Right ventricle myocardium superior (tissue), 1 donor: ENCODE results near the gene NAA40. TPM values are rescaled to one million over a fixed set of nuclear protein-coding genes. Genes with fewer than 3 reads are reported as not detected.

Experiments
- ATAC-seq: fragments of 200-7000 bp; cut with Tn5 transposase; one replicate; pipeline ENCODE4 v1.9.1; 2020; ENCODE audit warnings: mild to moderate bottlenecking; ENCODE audit not compliant: poor library complexity
- DNase-seq: peaks from one replicate; pipeline ENCODE4 v3.0.0-alpha.2; 2020
- intact Hi-C: fragments of 100-400 bp; cut with DNase I; formaldehyde crosslinking; loops from one replicate; pipeline ENCODE4 v1.11.2; 2022
- long read RNA-seq: library from polyadenylated mRNA; unstranded; transcript quantifications from one replicate; pipeline ENCODE4 v2.0.0, GENCODE V29; 2021
- total RNA-seq: library from RNA; stranded (reverse); fragmentation: NEBNext Ultra II Directional; extraction: Animal tissue kit (Norgen Biotek cat#: 25700); gene quantifications from one replicate; pipeline ENCODE4 v1.2.1, GENCODE V29; 2021
- donor health status: DM: no; HTN: yes; CAD: no; lungs with severe emphysema.

Gene NAA40
- 20.9 TPM for total RNA-seq
- long read RNA-seq, full-length matches to known transcripts: 27 of 37 reads
- long read RNA-seq, partial matches to known transcripts: 1 of 37 reads
- long read RNA-seq, other reads (novel, unspliced or antisense): 9 of 37 reads

DNA sequence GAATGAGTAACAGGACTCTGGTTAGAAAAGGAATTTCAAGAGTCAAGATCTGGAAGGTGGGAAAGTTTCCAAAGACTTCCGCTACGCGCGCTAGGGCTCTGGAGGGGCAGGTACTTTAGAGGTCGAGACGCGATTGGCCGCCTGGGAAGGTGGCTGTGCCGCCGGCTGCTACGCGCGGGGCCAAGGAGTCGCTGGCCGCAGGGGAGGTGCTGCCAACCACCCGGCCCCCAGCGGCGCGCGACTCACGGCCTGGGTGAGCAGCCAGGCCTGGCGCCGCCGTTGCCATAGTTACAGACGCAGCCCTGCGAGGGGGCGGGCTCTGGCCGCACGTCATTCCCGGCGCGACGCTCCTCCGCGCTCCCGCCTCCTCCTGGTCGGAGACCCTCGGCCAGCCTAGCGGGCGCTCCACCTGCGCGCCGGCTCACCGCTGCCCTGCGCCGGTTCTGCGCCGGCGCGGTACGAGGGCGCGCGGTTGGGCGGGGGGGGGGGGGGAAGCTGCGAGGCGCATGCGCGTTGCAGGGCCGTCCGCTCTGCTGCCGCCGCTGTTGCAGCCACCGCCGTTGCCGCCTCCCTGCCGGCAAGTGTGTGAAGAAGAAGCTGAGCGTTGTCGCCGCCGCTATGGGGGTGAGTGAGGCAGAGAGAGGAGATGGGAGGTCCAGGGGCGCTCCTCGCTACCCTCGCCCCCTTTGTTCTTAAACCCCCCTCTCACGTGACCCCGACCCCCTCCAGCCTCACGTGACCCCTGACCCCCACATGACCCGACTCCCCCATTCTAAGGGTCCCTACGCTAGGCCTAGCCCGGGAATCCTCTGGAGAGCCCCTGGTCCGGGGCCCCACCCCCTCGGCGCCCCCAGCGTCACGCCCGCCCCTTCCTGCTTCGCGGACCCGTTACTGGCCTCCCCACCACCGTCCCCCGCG, at the start of gene NAA40:
Gene NAA40 (plus strand): TSS at position 524 of the 918 bp plus-strand sequence. CDS start 95 bp downstream, at position 619.
- peak; percentile 93 for DNase-seq
- peak; percentile 96 for ATAC-seq
- intact Hi-C loops: loop anchor here (2.0 kb wide), 1 partner anchor 20 kb away; no protein-coding TSS in a partner anchor

DNA sequence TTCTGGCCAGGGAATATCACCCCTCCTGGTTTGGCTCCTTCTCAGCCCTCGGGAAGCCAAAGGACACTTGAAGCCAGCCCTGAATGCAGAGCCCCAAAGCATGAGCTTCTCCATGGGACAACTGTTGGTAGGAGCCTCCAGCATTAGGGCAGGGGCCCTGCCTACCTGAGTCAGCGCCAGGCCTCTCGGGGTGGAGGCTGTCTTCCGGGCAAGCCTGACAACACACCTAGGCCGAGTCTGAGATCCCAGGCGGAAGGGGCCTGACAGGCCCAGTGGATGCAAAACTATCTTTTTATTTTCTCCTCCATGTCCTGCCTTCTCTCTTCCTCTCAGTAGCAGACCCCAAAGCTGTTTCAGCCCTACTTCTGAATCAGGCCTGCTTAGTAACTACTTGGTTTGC, 49.5 kb upstream of the NAA40 start:
- intact Hi-C loops: no loop called here
- ATAC-seq: no peak
- DNase-seq: peak; percentile 34

DNA sequence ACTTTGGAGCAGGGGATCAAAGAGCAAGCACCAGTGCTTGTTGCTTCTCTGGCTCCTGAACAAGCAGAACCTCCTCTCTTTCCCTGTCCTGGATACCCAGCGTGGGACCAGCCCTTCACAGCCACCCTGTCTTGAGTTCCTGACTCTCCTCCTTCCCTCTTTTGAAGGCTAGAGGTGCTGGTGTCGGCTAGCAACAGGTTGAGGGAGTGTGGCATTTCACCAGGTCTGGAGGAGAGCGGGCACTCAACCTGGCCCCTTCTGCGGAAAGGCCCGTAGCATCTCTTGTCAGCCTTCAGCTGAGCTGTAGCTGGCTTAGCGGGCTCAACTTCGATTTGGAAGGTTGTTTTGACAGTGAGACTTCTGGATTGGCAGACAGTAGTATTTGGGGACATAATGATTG, 48.4 kb upstream of the NAA40 start:
- intact Hi-C loops: no loop called here
- ATAC-seq: no peak
- DNase-seq: no peak

DNA sequence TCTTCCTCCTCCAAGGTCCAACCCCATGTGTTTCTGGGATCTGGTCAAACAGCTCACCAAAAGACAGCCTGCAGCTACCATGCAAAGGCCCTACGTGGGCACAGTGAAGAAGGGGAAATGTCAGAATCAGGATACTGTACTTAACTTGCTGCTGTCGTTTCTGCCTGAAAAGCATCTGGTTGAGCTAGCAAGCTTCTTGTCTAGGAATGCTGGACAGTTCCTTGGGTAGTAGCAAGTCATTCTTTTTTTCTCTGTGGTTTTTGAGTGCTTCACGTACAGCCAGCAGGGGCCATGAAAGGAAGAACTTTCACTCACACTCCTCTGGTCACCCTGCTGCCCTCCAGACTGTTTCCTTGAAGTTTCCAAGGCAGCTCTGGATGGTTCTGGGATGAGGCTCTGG, 46.6 kb upstream of the NAA40 start:
- DNase-seq (no peak), ATAC-seq (no peak)
- intact Hi-C loops: no loop called here

DNA sequence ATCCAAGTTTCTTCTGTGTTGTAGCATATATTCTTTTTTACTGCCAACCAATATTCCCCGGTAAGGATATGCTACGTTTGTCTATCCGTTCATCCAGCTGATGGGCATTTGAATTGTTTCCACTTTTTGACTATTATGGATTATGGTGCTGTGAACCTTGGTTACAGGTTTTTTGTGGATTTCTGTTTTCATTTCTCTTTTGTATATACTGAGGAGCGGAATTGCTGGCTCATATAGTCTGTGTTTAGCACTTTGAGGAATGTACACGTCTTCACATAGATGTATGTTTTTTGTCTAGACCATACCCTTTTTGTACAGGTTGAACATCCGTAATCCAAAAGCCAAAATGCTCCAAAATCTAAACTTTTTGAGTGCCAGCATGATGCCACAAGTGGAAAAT, 45.4 kb upstream of the NAA40 start:
- intact Hi-C loops: no loop called here
- no peak for ATAC-seq

DNA sequence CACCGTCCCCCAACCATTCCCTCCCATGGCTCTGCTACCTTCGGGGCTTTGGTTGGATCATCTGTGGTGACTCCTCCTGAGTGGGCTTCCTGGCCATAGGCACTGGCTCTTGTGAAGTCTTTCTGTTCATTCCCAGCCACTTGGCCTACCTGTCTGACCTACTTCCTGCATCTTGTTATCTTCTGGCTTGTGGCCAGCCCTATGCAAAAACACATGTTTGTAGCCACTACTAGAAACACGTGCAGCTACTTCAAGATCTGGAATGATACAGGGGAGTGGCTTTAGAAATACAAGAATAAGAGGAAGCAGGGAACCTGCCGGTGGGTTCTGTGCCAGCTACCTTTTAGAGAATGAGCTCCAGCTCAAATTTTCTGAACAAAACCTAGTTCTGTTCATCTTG, 42.7 kb upstream of the NAA40 start:
- ATAC-seq: no peak
- intact Hi-C loops: no loop called here
- DNase-seq: no peak

More for the DNA sequence above, 45.4 kb upstream of the NAA40 start:
- no peak for DNase-seq

DNA sequence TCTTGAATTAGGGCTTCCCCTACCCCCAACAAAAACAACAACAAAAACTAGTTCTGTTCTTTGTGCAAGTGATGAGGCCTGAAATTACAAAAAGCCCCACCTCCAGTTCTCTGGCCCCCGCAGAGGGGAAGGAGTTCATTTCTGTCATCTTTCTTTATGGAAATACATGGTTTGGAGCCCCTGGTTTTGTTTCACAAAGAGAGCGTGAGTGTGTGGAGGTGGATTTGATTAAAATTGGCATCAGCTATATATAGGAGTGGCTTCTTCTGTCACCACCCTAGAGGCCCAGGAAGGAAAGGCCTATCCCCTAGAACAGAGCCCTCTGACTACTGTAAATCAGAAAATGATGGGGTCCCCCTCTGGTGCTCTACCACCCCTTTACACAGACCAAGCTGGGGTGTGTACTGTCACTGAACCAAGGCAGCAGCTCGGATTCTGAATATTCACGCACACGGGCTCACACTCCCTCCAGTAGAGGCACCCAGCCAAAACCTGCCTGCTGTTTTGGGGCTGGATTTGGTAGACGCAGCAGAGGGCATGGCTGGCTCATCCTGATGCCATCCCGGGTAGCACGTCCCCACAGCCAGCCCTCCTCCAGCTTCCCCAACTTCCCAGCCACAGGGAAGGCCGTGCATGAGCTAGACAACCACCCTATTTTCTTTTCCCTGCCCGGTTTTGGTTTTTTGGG, 41.2 kb upstream of the NAA40 start:
- peak; percentile 42 for ATAC-seq
- DNase-seq: peak; percentile 37
- intact Hi-C loops: no loop called here

DNA sequence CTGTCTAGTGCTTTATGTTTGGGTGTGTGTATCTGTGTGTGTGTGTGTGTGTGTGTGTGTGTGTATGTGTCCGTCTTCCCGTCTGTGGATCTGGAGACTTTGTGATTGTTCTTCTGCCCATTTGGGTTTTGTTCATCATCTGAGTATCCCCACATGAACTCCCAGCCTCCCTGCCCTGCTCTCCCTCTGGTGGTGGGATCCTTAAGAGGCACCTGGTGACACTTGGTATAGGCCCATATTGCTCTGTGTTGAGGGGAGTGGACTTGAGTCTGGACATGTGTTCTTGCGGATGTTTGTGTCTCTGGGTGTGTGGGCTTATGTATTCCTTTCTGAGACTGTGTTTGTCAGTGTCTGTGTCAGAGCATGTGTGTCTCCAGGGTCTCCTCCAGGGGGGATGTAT, 37.1 kb upstream of the NAA40 start:
- intact Hi-C loops: no loop called here
- no peak for DNase-seq
- ATAC-seq: no peak

DNA sequence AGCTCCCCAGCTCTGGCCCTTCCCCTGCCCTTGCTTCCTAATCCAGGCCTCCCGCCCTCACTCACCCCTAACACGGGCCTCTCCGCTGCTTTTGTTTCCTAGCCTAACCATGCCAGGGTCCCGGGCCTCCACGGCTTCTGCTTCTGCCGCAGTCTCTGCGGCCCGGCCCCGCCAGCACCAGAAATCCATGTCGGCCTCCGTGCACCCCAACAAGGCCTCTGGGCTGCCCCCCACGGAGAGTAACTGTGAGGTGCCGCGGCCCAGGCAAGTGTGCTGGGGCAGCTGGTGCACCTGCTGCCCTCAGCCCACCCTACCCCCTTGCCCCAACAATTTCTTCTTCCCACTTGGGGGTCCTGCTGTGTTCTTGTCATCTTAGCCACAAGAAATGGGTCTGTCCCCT, 34.9 kb upstream of the NAA40 start:
- DNase-seq: no peak
- intact Hi-C loops: no loop called here
- no peak for ATAC-seq

DNA sequence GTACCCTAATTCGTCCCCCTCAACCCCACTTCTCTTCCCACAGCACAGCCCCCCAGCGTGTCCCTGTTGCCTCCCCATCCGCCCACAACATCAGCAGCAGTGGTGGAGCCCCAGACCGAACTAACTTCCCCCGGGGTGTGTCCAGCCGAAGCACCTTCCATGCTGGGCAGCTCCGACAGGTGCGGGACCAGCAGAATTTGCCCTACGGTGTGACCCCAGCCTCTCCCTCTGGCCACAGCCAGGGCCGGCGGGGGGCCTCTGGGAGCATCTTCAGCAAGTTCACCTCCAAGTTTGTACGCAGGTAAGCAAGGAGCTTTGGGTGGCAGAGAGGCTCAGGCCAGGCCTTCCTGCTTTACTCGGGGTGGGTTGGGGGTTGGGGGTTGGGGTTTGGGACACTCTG, 34.1 kb upstream of the NAA40 start:
- DNase-seq (no peak), ATAC-seq (no peak)
- intact Hi-C loops: no loop called here

DNA sequence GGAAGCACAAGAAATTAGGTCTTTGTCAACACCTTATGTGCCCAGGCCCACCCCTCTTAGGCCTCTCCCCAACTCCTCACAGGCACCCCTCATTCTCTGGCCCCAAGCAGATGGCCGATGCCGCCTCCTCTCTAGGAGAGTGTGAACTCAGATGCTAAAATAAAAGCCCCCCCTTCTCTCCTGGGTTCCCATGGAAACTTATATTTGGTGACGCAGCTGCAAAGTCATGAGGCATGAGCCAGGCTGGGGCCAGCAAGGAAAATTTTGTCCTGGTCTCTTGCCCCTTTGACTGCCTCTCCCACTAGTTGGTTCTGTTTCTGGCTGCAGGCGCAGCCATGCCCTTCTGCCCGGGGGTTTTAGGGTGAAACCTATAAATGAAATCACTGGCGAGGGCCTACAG, 33.6 kb upstream of the NAA40 start:
- DNase-seq: no peak
- intact Hi-C loops: no loop called here
- ATAC-seq: no peak

DNA sequence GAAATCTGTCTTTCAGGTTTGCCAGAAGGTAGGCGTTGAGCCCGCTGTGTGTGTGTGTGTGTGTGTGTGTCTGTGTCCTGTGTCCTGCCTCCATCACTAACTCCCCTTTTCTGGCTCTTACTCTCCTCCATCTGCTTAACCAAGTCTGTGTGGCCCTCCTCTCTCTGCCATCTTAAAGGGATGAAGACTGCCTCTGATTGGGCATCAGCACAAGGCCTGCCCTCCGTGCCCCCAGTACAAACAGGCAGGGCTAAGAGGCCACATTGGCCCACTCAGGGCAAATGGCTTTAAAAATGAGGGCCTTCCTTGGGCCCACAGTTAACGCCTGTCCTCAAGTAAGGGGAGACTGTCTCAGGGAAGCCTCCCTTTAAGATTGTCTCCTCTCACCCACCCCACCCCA, 32.7 kb upstream of the NAA40 start:
- intact Hi-C loops: no loop called here
- no peak for ATAC-seq
- no peak for DNase-seq

DNA sequence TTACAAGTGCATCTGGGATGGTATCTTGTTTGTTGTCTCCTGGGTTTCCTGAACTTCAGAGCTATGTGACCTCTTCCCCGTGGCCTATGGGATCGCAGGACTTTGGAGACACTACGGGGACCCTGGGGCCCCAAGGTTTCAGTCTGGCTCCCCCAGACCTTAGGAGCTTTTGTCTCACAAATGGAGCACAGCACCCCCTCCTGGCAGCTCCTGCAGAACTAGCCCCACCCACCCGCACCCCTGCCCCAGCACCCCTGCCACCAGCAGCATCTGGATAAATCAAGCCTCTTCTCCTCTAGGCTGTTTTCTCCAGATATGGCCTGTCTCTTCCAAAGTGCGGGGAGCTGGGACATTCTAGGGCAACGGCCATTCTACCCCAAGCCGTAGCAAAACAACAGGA, 32.2 kb upstream of the NAA40 start:
- intact Hi-C loops: no loop called here
- DNase-seq (no peak), ATAC-seq (no peak)

DNA sequence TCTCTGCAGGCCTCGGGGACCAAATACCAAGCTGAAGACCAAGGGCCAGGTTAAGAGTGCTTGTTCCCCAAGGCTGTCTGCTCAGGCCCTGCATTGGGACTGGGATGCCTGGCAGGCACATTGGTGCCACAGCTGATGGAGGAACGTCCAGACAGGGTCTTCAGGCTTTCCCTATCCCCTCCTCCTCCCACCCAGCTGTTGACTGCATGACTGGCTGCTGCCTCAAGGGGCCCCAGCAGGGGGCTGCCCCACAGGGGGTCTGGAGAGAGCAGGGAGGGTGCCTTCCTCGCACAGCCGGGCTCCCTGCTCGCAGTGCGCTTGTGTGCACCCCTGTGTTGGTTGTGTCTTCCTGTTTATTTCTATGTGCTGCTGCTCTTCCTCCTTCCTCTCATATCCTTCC, 31.7 kb upstream of the NAA40 start:
- DNase-seq (no peak), ATAC-seq (no peak)
- intact Hi-C loops: no loop called here

DNA sequence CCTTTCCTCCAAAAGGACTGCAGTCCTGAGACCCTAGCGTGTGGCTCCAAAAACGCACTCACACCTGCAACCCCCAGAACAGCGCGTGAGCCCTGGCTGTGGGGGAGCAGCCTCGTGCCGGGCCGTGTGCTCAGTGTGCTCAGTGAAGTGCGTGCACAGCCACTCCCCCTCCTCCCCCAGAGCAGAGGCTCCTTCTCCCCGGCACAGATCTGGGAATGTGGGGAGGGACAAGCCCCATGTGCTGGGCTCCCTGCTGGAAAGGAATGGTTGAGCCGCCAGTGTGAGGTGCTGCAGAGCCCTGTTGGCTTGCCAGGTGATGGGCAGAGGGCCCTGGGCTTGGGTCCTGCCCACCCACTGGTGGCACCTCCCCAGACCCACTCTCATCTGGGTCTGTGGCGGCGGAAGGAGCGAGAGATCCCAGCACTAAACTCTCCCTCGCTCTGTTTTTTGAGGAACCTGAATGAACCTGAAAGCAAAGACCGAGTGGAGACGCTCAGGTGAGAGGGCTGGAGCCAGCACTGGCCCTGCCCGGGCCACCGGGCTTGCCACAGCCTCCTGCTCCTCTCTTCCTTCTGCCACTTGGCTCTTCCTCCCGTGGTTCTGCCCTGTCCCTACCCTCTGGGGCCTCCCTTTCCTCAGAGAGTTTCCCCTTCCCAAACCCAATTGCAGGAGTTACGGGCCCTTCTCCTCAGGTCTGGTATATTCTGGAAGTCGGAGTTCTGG, 30.8 kb upstream of the NAA40 start:
- ATAC-seq (no peak), DNase-seq (no peak)
- intact Hi-C loops: no loop called here

DNA sequence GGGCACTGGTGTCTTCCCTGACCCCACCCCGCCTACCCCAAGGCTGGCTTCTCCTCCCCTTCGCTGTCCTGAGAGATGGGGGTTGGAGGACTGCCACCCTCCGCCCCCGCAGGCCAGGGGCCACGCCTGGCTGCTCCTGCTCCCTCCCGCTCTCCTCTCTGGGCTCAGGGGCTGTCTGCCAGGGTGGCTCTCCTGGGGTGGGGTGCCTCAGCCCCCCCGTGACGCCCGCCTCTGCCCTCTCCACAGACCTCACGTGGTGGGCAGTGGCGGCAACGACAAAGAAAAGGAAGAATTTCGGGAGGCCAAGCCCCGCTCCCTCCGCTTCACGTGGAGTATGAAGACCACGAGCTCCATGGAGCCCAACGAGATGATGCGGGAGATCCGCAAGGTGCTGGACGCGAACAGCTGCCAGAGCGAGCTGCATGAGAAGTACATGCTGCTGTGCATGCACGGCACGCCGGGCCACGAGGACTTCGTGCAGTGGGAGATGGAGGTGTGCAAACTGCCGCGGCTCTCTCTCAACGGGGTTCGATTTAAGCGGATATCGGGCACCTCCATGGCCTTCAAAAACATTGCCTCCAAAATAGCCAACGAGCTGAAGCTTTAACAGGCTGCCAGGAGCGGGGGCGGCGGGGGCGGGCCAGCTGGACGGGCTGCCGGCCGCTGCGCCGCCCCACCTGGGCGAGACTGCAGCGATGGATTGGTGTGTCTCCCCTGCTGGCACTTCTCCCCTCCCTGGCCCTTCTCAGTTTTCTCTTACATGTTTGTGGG, 30.0 kb upstream of the NAA40 start:
- DNase-seq (peak; percentile 74), ATAC-seq (peak; percentile 55)
- intact Hi-C loops: no loop called here

DNA sequence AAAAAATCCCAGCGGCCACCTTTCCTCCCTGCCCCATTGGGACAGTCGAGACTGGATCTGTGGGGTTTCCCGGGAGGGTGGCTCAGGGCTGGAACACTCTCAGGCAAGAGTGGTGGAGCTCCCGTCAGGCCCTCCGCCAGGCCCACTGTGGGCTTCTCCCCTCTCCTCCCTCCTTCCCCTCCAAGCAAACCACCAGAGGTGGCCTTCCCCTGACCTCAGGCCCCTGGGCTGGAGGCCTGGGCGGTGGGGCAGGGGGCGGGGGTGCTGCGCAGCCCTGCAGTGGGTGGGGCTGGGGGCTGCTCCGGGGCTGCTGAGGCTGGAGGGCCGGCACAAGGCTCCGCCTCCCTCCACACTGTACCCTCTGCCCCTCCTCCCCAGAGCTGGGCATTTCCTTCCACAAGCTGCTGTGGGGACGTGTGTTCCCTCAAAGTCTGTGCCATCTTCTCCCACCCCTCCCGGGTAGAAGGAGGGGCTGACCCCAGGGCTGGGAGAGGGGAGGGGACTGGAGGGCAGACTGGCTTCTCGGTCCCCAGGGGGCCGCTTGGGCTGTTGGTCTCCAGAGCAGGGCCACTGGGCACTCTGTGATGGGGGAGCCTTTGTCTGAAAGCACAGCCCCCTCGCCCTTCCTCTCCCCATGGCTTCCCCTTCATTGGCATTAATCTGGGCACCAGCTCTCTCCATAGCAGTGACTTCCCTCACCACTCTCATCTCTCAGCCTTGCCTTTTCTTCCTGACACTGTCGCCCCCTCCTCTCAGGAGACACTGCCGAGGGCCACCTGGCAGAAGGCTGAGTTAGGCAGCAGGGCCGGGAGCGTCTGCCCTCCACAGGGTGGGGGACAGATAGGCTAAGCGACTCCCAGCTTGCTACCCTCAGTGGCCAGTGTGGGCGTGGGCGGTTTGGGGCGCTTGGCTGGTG, 29.0 kb upstream of the NAA40 start:
- intact Hi-C loops: no loop called here
- ATAC-seq (no peak), DNase-seq (no peak)

DNA sequence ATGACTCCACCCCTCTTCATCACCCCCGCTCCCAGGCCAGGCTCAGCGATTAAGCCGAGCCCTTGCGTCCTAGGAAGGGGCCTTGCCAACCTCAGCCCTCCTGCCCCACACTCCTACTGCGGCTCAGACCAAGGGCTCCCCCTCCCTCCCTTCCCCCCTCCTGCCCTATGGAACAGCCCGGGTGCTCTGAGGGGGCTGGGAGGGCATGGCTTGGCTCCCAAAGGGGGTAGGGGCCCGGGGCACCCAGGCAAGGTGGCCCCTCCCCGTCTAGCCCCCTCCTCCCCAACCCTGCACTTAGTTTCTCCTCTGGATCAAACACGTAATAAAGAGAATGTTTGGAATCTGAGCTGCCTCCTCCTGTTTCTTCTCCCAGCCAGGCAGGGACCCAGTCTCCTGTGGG, 28.1 kb upstream of the NAA40 start:
- intact Hi-C loops: no loop called here
- ATAC-seq: no peak
- no peak for DNase-seq
